Gastroesophageal sphincter (tissue), 4 donors: ENCODE results near the gene GPX2. TPM values are rescaled to one million over a fixed set of nuclear protein-coding genes. Genes with fewer than 3 reads are reported as not detected.

ENCODE experiments used
- ATAC-seq: fragments of 150-250 bp; one replicate; pipeline ENCODE4 v1.9.1; 2016; ENCODE audit warnings: mild to moderate bottlenecking, moderate library complexity
- H3K27ac ChIP-seq, 4 donors: fragments of 200-600 bp; sonication (generic) in 3 of 4; 1 replicate in 3 of 4; 2 replicates in 1 of 4; pipeline ENCODE4 v1.5.1; 2016 to 2019
- H3K27me3 ChIP-seq: fragments of 200-600 bp; sonication (generic); one replicate; pipeline ENCODE4 v1.5.1; 2019
- H3K36me3 ChIP-seq, 2 donors: fragments of 200-600 bp; sonication (generic); one replicate each; pipeline ENCODE4 v1.5.1; 2019; ENCODE audit warnings: control low read depth in 1 of 2
- H3K4me1 ChIP-seq, 3 donors: fragments of 200-600 bp; sonication (generic); 1 replicate in 2 of 3; 2 replicates in 1 of 3; pipeline ENCODE4 v1.5.1; 2016 to 2019; ENCODE audit warnings: control low read depth in 2 of 3
- H3K4me3 ChIP-seq, 2 donors: fragments of 200-600 bp; sonication (generic); one replicate each; pipeline ENCODE4 v1.5.1; 2019; ENCODE audit warnings: mild to moderate bottlenecking in 1 of 2, moderate library complexity in 1 of 2
- H3K9me3 ChIP-seq, 3 donors: fragments of 200-600 bp; sonication (generic); one replicate each; pipeline ENCODE4 v1.5.1; 2017 to 2019; ENCODE audit warnings: control low read depth in 2 of 3
- CTCF ChIP-seq, 4 experiments: fragments of 200-600 bp in 2 of 4; fragments of 450-650 bp in 2 of 4; sonication (generic) in 1 of 4; IDR thresholded peaks; one replicate each; pipeline ENCODE4 v1.5.1; 2017 to 2019; ENCODE audit warnings: antibody characterized with exemption in 4 of 4, mild to moderate bottlenecking in 2 of 4, moderate library complexity in 2 of 4
- EP300 ChIP-seq: sonication (generic); formaldehyde crosslinking; IDR thresholded peaks from one replicate; pipeline ENCODE4 v1.6.1; 2017; ENCODE audit warnings: antibody characterized with exemption, mild to moderate bottlenecking
- POLR2A ChIP-seq, 2 donors: fragments of 450-650 bp; IDR thresholded peaks; one replicate each; pipeline ENCODE4 v1.6.1; 2017; ENCODE audit warnings: antibody characterized with exemption in 2 of 2, mild to moderate bottlenecking in 2 of 2, moderate library complexity in 1 of 2
- POLR2AphosphoS5 ChIP-seq: sonication (generic); formaldehyde crosslinking; IDR thresholded peaks from one replicate; pipeline ENCODE4 v1.6.1; 2017; ENCODE audit warnings: antibody characterized with exemption
- WGBS, 2 donors: methylation state at CpG; one replicate each; pipeline ENCODE4 v1.1.5; 2018; ENCODE audit warnings: low coverage in 1 of 2; 5-methylcytosine and 5-hydroxymethylcytosine counted together
- total RNA-seq, 4 donors: library from RNA; depleted of rRNA; stranded (reverse); fragments of >200 nt; gene quantifications; one replicate each; pipeline ENCODE4 v1.1.0, GENCODE V29; 2016

GPX2 gene
- total RNA-seq, 4 donors from 2014 or later = 0.93 to 10.6 (median 1.4) TPM; not detected in 1

- Histone ChIP-seq H3K9me3 (no peaks in the 10 kb centered on the region), H3K4me1 (peaks cover 0 to 6% (median 0%) of the 10 kb centered on the region in 3 donors), H3K27me3 (no peaks in the 10 kb centered on the region), H3K27ac (no peak overlapping the region), H3K36me3 (peaks cover 0 to 13% of the 10 kb centered on the region in 2 donors), H3K4me3 (no peak overlapping the region)
- no peak for ATAC-seq
- TF ChIP-seq POLR2AphosphoS5 (no peak), EP300 (no peak), POLR2A (IDR thresholded peaks at IDR 0.05) (no peak), CTCF (IDR thresholded peaks at IDR 0.05) (no peak)
- 54 to 83% methylated on average over 4 to 6 of the region's 6 CpGs for WGBS, 2 donors
These were observed 12.8 kb upstream of the GPX2 start for GRCh38 chr14:64955297-64955696.

GRCh38 chr14:64954491-64955240, 12.1 kb upstream of the GPX2 start:
- 80% methylated on average over 7 of the region's 9 CpGs; no CpG with 5 or more reads in 1 of the 2 donors for WGBS, 2 donors
- Histone ChIP-seq H3K4me1 (peaks cover 0 to 6% (median 0%) of the 10 kb centered on the region in 3 donors), H3K36me3 (peaks cover 0 to 19% of the 10 kb centered on the region in 2 donors), H3K4me3 (no peak overlapping the region), H3K27ac (no peak overlapping the region), H3K27me3 (no peaks in the 10 kb centered on the region), H3K9me3 (no peaks in the 10 kb centered on the region)
- ATAC-seq = no peak
- TF ChIP-seq POLR2AphosphoS5 (no peak), CTCF (IDR thresholded peaks at IDR 0.05) (no peak), EP300 (no peak), POLR2A (IDR thresholded peaks at IDR 0.05) (no peak)

- Histone ChIP-seq H3K9me3 (no peaks in the 10 kb centered on the region), H3K27ac (no peak overlapping the region), H3K27me3 (no peaks in the 10 kb centered on the region), H3K36me3 (peaks cover 0 to 20% of the 10 kb centered on the region in 2 donors), H3K4me3 (no peak overlapping the region), H3K4me1 (peaks cover 0 to 6% (median 0%) of the 10 kb centered on the region in 3 donors)
- WGBS, 2 donors = 88 to 98% methylated on average over 6 of the region's 6 CpGs
- ATAC-seq = no peak
- TF ChIP-seq EP300 = no peak
These were observed 11.1 kb upstream of the GPX2 start for GRCh38 chr14:64953661-64954060.

- Histone ChIP-seq H3K27me3 (no peaks in the 10 kb centered on the region), H3K4me1 (peaks cover 0 to 6% (median 0%) of the 10 kb centered on the region in 3 donors), H3K27ac (no peak overlapping the region), H3K9me3 (no peaks in the 10 kb centered on the region), H3K36me3 (peaks cover 0 to 24% of the 10 kb centered on the region in 2 donors), H3K4me3 (no peak overlapping the region)
- no peak for ATAC-seq
- TF ChIP-seq CTCF (IDR thresholded peaks at IDR 0.05) (no peak), POLR2A (IDR thresholded peaks at IDR 0.05) (no peak), EP300 (no peak), POLR2AphosphoS5 (no peak)
- 94 to 98% methylated on average over 5 to 6 of the region's 8 CpGs for WGBS, 2 donors
These were observed 10.7 kb upstream of the GPX2 start for GRCh38 chr14:64953310-64953654.

DNA sequence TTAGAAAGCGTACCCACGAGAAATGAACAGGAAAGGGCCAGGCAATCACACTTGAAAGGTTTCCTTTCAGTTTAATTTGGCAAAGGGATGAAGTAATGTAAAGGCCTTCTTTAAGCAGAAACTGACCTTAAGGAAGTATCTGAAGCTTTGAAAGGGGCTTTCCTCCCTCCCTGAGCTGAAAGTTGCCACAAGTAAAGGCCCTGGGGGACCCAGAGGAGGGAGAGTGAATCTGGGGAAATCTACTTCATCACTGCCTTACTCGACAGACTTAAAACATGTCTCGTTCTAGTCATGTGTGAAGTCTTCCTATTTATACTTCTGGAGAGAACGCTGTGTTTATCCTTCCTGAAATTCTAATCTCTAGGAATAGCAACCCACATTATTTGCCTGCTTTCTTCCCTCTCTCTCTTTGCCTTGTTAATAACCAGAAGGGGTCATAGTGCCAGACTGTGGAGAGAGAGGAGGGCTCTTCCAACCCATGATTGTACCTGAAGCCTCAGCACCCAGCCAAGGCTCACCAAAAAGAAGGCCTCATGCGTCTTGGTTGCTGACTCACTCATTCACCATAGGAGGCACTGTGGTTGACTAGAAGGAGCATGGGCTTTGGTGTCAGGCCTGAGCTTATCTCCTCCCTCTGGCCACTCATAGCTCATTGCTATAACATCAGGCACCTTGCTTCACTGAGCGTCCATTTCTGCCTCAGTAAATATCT, 10.2 kb upstream of the GPX2 start:
- peaks cover 0 to 29% of the 10 kb centered on the region in 2 donors for H3K36me3 ChIP-seq
- H3K27ac ChIP-seq = no peak overlapping the region
- WGBS, 2 donors = 69 to 80% methylated on average over 3 to 7 of the region's 7 CpGs
- H3K4me3 ChIP-seq = no peak overlapping the region
- TF ChIP-seq POLR2AphosphoS5 (no peak), EP300 (no peak), POLR2A (IDR thresholded peaks at IDR 0.05) (no peak), CTCF (IDR thresholded peaks at IDR 0.05) (no peak)
- H3K9me3 ChIP-seq = no peaks in the 10 kb centered on the region
- no peaks in the 10 kb centered on the region for H3K27me3 ChIP-seq
- no peak for ATAC-seq
- H3K4me1 ChIP-seq = peaks cover 0 to 6% (median 0%) of the 10 kb centered on the region in 3 donors
